B cell (primary cell): Measurements from ENCODE around the gene NOXO1. TPM values are rescaled to one million over a fixed set of nuclear protein-coding genes. Genes with fewer than 3 reads are reported as not detected.

ENCODE experiments used
- ATAC-seq: fragments of 200-7000 bp; cut with Tn5 transposase; one replicate; pipeline ENCODE4 v1.10.0; 2021; ENCODE audit warnings: low read depth, mild to moderate bottlenecking, moderate number of reproducible peaks, moderate library complexity
- CTCF ChIA-PET: fragments of 350-600 bp; sonication (Branson Sonifier 250); formaldehyde crosslinking; loops from one replicate; lab custom pipeline; 2021; ENCODE audit warnings: antibody characterized with exemption, inconsistent platforms; lab: Charles Lee
- POLR2A ChIA-PET: fragments of 350-600 bp; sonication (Branson Sonifier 250); formaldehyde crosslinking; loops from one replicate; lab custom pipeline; 2021; ENCODE audit warnings: antibody characterized with exemption; lab: Charles Lee
- DNase-seq: peaks from one replicate; pipeline ENCODE4 v3.0.0; 2013
- H2AFZ ChIP-seq: 2 replicates; pipeline ENCODE4 v1.6.1; 2012; ENCODE audit warnings: mild to moderate bottlenecking, low read depth, low read length; ENCODE audit not compliant: insufficient read depth, poor library complexity, severe bottlenecking
- H3K27ac ChIP-seq, 2 donors: 1 replicate in 1 of 2; 2 replicates in 1 of 2; pipeline ENCODE4 v1.5.1; 2012 to 2013; ENCODE audit warnings: low read length in 2 of 2, mild to moderate bottlenecking in 2 of 2, moderate library complexity in 1 of 2
- H3K27me3 ChIP-seq, 4 experiments: fragments of 200-600 bp in 1 of 4; sonication (generic) in 1 of 4; replicated peaks in 1 of 4; 1 replicate in 2 of 4; 2 replicates in 2 of 4; pipeline versions ENCODE4 v1.6.1 to v1.7.0; 2013 to 2016; ENCODE audit warnings: low read length in 3 of 4, mild to moderate bottlenecking in 2 of 4, mixed read lengths in 1 of 4, moderate library complexity in 1 of 4; ENCODE audit not compliant: insufficient read depth in 4 of 4, control insufficient read depth in 3 of 4; ENCODE audit errors: control extremely low read depth in 1 of 4
- H3K36me3 ChIP-seq, 2 experiments: replicated peaks in 1 of 2; 1 replicate in 1 of 2; 2 replicates in 1 of 2; pipeline versions ENCODE4 v1.6.1 to v1.7.1; 2013; ENCODE audit warnings: low read length in 1 of 2; ENCODE audit not compliant: insufficient read depth in 2 of 2, control insufficient read depth in 1 of 2; ENCODE audit errors: control extremely low read depth in 1 of 2, extremely low read depth in 1 of 2
- H3K4me1 ChIP-seq, 2 donors: fragments of 200-600 bp in 1 of 2; sonication (generic) in 1 of 2; 1 replicate in 1 of 2; 2 replicates in 1 of 2; pipeline versions ENCODE4 v1.5.1 to v1.6.1; 2013 to 2017; ENCODE audit warnings: low read length in 2 of 2; ENCODE audit not compliant: control insufficient read depth in 2 of 2, insufficient read depth in 2 of 2
- H3K4me2 ChIP-seq: replicated peaks from 2 replicates; pipeline ENCODE3; 2012; ENCODE audit warnings: mild to moderate bottlenecking, low read depth, low read length; ENCODE audit not compliant: poor library complexity, severe bottlenecking
- H3K4me3 ChIP-seq, 5 experiments: fragments of 200-600 bp in 1 of 5; sonication (generic) in 1 of 5; 1 replicate in 3 of 5; 2 replicates in 2 of 5; pipeline versions ENCODE4 v1.5.1 to v1.7.0; 2011 to 2016; ENCODE audit warnings: low read length in 4 of 5, mild to moderate bottlenecking in 4 of 5, low read depth in 2 of 5, control low read depth in 1 of 5, moderate library complexity in 1 of 5; ENCODE audit not compliant: insufficient read depth in 1 of 5; ENCODE audit errors: control extremely low read depth in 1 of 5, extremely low read depth in 1 of 5
- H3K79me2 ChIP-seq: fragments of 200-600 bp; sonication (generic); one replicate; pipeline ENCODE4 v1.6.0; 2016; ENCODE audit warnings: low read length; ENCODE audit not compliant: control insufficient read depth, insufficient read depth
- H3K9ac ChIP-seq: fragments of 200-600 bp; sonication (generic); 2 replicates; pipeline ENCODE4 v1.6.1; 2017; ENCODE audit warnings: mild to moderate bottlenecking, low read length, moderate library complexity
- H3K9me3 ChIP-seq, 3 donors: one replicate each; pipeline versions ENCODE4 v1.6.1 to v1.7.1; 2013; ENCODE audit warnings: low read length in 2 of 3; ENCODE audit not compliant: control insufficient read depth in 2 of 3, insufficient read depth in 1 of 3; ENCODE audit errors: control extremely low read depth in 1 of 3
- H4K20me1 ChIP-seq: 2 replicates; pipeline ENCODE4 v1.6.0; 2012; ENCODE audit warnings: mild to moderate bottlenecking, low read length; ENCODE audit not compliant: insufficient read depth, control insufficient read depth, poor library complexity, severe bottlenecking
- H3K27ac Mint-ChIP-seq: one replicate; pipeline ENCODE4 v1.8.0; 2021; ENCODE audit warnings: mixed read lengths
- H3K27me3 Mint-ChIP-seq: one replicate; pipeline ENCODE4 v1.8.0; 2021; ENCODE audit warnings: mixed read lengths
- H3K4me1 Mint-ChIP-seq: one replicate; pipeline ENCODE4 v1.8.0; 2021; ENCODE audit warnings: mixed read lengths
- H3K4me3 Mint-ChIP-seq: one replicate; pipeline ENCODE4 v1.8.0; 2021; ENCODE audit warnings: mixed read lengths
- H3K9me3 Mint-ChIP-seq: one replicate; pipeline ENCODE4 v1.8.0; 2022; ENCODE audit warnings: mixed read lengths; ENCODE audit not compliant: insufficient read depth
- CTCF ChIP-seq: fragments of 200-600 bp; IDR thresholded peaks from one replicate; pipeline ENCODE4 v1.8.0; 2022; ENCODE audit warnings: antibody characterized with exemption, mild to moderate bottlenecking
- EZH2 ChIP-seq: IDR thresholded peaks from 2 replicates; pipeline ENCODE4 v1.6.1; 2012; ENCODE audit warnings: borderline replicate concordance, low read depth, mild to moderate bottlenecking, moderate library complexity, low read length; ENCODE audit not compliant: insufficient read depth, poor library complexity, severe bottlenecking
- WGBS: methylation state at CpG from one replicate; pipeline ENCODE4 v1.1.5; 2013; ENCODE audit warnings: missing lambda C conversion rate; ENCODE audit not compliant: insufficient coverage; 5-methylcytosine and 5-hydroxymethylcytosine counted together
- intact Hi-C: fragments of 100-400 bp; cut with micrococcal nuclease; formaldehyde crosslinking; loops from one replicate; pipeline ENCODE4 v1.10.0; 2022
- polyA plus RNA-seq: library from polyadenylated mRNA; depleted of rRNA; stranded (reverse); fragments of >200 nt; gene quantifications from 2 replicates; pipeline ENCODE4 v1.2.3, GENCODE V29; 2012
- total RNA-seq, 2 donors: library from RNA; stranded (reverse); fragments of 120-200 nt in 1 of 2; gene quantifications; 1 replicate in 1 of 2; 2 replicates in 1 of 2; pipeline versions ENCODE4 v1.2.3 to v1.2.4, GENCODE V29; 2013 to 2022

Gene NOXO1
- total and polyA plus RNA-seq, 2 donors (not counting 1 experiment from before 2014, with no cell fraction given), result 0.30 to 0.74 TPM

GRCh38 chr16:2030036-2030435, 48.8 kb upstream of the NOXO1 start:
- Mint-ChIP-seq H3K27me3 (peaks cover 10% of the 10 kb centered on the region), H3K4me3 (no peak overlapping the region), H3K4me1 (peaks cover 5% of the 10 kb centered on the region), H3K9me3 (no peaks in the 10 kb centered on the region), H3K27ac (no peak overlapping the region)
- H3K36me3 ChIP-seq, result no peaks in the 10 kb centered on the region
- H3K9me3 ChIP-seq, result peaks cover 0 to 13% (median 0%) of the 10 kb centered on the region in 3 donors
- intact Hi-C loops, result no loop called here
- ChIA-PET POLR2A (interaction anchor here (0.6 kb wide), 1 partner anchor 8 kb away, joined by 3 read pairs; no protein-coding TSS in a partner anchor), CTCF (interaction anchor here (0.6 to 1.0 kb wide), 2 partner anchors 110 to 116 kb away, joined by 3 to 4 read pairs; no protein-coding TSS in a partner anchor)
- no peaks in the 10 kb centered on the region for H4K20me1 ChIP-seq
- TF ChIP-seq EZH2 (no peak), CTCF (no peak)
- H3K27ac ChIP-seq, result no peak overlapping the region
- H3K4me2 ChIP-seq, result no peak overlapping the region
- H3K4me3 ChIP-seq, result no peak overlapping the region
- peaks cover 12 to 16% of the 10 kb centered on the region in 2 donors for H3K4me1 ChIP-seq
- peaks cover 0 to 41% (median 13%) of the 10 kb centered on the region in 4 experiments for H3K27me3 ChIP-seq
- no peak overlapping the region for H2AFZ ChIP-seq
- 84% methylated on average over 6 of the region's 11 CpGs for WGBS
- no peaks in the 10 kb centered on the region for H3K79me2 ChIP-seq
- DNase-seq, result no peak
- ATAC-seq, result no peak
- H3K9ac ChIP-seq, result no peak overlapping the region

- Histone ChIP-seq H4K20me1 (no peaks in the 10 kb centered on the region), H3K9ac (no peak overlapping the region), H3K79me2 (no peaks in the 10 kb centered on the region), H3K4me2 (no peak overlapping the region), H3K4me1 (peaks cover 12 to 16% of the 10 kb centered on the region in 2 donors), H2AFZ (no peak overlapping the region), H3K4me3 (no peak overlapping the region), H3K9me3 (peaks cover 0 to 13% (median 0%) of the 10 kb centered on the region in 3 donors), H3K27me3 (peaks cover 0 to 39% (median 14%) of the 10 kb centered on the region in 4 experiments), H3K27ac (no peak overlapping the region), H3K36me3 (no peaks in the 10 kb centered on the region)
- whole genome bisulfite sequencing, result 96% methylated on average over 20 of the region's 22 CpGs
- Mint-ChIP-seq H3K9me3 (no peaks in the 10 kb centered on the region), H3K27me3 (peaks cover 10% of the 10 kb centered on the region), H3K4me3 (no peak overlapping the region), H3K27ac (no peak overlapping the region), H3K4me1 (peaks cover 5% of the 10 kb centered on the region)
- DNase-seq, result no peak
- TF ChIP-seq CTCF (no peak), EZH2 (no peak)
- ATAC-seq, result no peak
- intact Hi-C loops, result loop anchor here (10.0 kb wide), 2 partner anchors 225 to 475 kb away; partner anchors contain the start of gene ECI1
- ChIA-PET POLR2A (interaction anchor here (0.6 kb wide), 1 partner anchor 9 kb away, joined by 3 read pairs; no protein-coding TSS in a partner anchor), CTCF (no interaction called here)
These were observed 48.1 kb upstream of the NOXO1 start for GRCh38 chr16:2029350-2029749.
